GM23248 (cell line): ENCODE results near the gene SEMA4G.

ENCODE experiments used
- EZH2 ChIP-seq: fragments of 200-600 bp; sonication (generic); IDR thresholded peaks from 2 replicates; pipeline ENCODE4 v1.6.1; 2018; ENCODE audit warnings: antibody characterized with exemption, mild to moderate bottlenecking; ENCODE audit not compliant: insufficient read depth, poor library complexity, severe bottlenecking
- EZH2phosphoT487 ChIP-seq: fragments of 200-600 bp; sonication (generic); IDR thresholded peaks from 2 replicates; pipeline ENCODE4 v1.6.1; 2018; ENCODE audit warnings: antibody characterized with exemption, moderate library complexity, mild to moderate bottlenecking, low read depth; ENCODE audit not compliant: insufficient read depth

DNA sequence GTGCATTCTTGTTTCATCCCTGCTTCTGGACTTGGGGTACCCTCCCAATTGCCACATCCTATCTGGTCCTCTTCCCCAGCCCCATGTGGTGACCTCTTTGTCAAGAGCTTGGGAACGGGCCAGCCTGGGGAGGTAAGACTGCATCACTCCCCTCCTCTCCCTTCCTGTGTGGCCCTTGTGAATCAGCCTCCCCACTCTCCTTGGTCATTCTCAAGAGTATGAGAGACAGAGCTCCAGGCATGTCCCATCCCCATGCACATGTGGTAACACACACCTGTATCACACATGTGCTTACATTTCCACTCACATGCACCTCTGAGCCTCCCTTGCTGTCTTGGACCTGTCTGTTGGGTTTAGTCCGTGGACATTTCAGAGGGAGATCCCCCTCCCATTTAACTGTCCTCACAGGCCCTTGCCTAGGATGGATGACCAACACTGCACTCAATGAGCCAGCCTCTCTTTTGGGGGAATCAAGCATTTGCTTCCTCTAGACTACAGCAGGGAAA is 15.4 kb downstream of the SEMA4G start:
- no peak for TF ChIP-seq EZH2
- no peak for TF ChIP-seq EZH2phosphoT487
